ENCODE results near the gene LRRC38. TPM values are rescaled to one million over a fixed set of nuclear protein-coding genes. Genes with fewer than 3 reads are reported as not detected.

LRRC38 gene
- total and polyA plus RNA-seq, 12 donors, result 0.15 to 6.7 (median 0.96) TPM; not detected in 2

DNA sequence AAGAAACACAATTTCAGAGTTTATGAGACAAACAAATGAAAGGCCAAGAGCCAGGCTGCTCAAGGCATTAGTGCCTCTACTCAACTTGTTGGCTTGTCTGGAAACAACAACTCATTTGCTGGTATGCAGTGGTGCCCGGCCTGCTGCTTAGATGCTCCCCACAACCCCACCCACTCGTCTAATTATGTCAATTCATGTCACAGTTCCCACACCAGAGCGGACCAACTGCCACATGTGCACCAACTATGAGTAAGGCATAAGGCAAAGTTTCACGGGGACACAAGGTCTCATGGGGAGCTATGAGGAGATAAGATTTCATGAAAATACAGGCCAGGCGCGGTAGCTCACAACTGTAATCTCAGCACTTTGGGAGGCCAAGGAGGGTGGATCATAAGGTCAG lies 34.5 kb upstream of the LRRC38 start:
- Histone ChIP-seq H3K27ac (no peak overlapping the region), H3K9me3 (no peaks in the 10 kb centered on the region), H3K4me3 (no peak overlapping the region), H3K4me1 (peaks cover 0 to 12% (median 0%) of the 10 kb centered on the region in 9 donors), H3K27me3 (no peaks in the 10 kb centered on the region), H3K36me3 (no peaks in the 10 kb centered on the region)
- ATAC-seq, result no peak
- TF ChIP-seq CTCF (IDR thresholded peaks at IDR 0.05), result no peak
- intact Hi-C loops (cut with DNase I), result loop anchor here in 2 of 10 donors (5.0 to 10.0 kb wide), 2 partner anchors 81 to 83 kb away; no protein-coding TSS in a partner anchor
- WGBS, 2 donors, result 77 to 81% methylated on average over 6 of the region's 6 CpGs
- DNase-seq, result no peak

DNA sequence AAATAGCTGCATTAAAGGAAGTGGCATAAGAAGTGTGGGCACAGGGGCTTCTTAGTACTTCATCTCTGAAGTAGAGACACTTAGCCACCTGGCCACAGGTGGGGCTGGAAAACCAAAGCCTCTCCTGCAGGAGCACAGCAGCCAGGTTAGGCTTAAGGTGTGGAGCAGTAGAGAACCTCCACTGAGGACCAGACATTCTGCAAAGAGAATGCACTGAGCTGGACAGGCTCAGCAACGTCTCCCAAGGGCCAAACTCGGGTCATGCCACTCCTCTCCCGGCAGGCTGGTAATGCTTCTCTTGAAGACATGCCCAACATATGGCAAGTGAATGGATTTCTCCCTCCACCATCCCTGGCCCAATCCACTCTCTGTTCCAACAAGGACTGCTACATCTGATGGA lies 33.0 kb upstream of the LRRC38 start:
- Histone ChIP-seq H3K27me3 (no peaks in the 10 kb centered on the region), H3K4me3 (no peak overlapping the region), H3K36me3 (no peaks in the 10 kb centered on the region), H3K4me1 (peaks cover 0 to 16% (median 0%) of the 10 kb centered on the region in 9 donors), H3K27ac (no peak overlapping the region), H3K9me3 (no peaks in the 10 kb centered on the region)
- no peak for TF ChIP-seq CTCF (IDR thresholded peaks at IDR 0.05)
- intact Hi-C loops (cut with DNase I), result loop anchor here in 2 of 10 donors (5.0 to 10.0 kb wide), 2 partner anchors 79 to 82 kb away; no protein-coding TSS in a partner anchor
- no peak for ATAC-seq
- WGBS, 2 donors, result 62 to 76% methylated on average over 3 of the region's 3 CpGs
- DNase-seq, result no peak

DNA sequence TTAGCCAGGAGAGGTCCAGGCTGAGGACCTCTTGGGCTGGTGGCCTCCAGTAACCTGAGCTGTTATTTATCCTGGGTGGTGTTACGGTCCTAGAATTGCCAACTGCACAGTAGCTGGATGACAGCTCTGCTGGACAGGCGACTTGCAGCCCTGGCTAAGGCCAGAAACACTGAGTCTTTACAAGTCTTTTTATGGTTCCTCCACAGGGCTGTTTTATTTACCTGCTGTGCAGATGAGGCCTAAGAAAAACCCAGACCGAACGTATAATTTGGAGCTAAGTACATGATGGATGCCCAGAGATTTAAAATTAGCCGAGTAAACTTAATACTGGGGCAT lies 30.4 kb upstream of the LRRC38 start:
- Histone ChIP-seq H3K9me3 (no peaks in the 10 kb centered on the region), H3K27ac (peak overlapping the region; percentile 6 to 89 (median 68)), H3K27me3 (peaks cover 0 to 3% (median 0%) of the 10 kb centered on the region in 7 donors), H3K36me3 (no peaks in the 10 kb centered on the region), H3K4me1 (peaks cover 0 to 33% (median 5%) of the 10 kb centered on the region in 9 donors), H3K4me3 (no peak overlapping the region)
- WGBS, 2 donors, result 45 to 54% methylated on average over 5 of the region's 5 CpGs
- DNase-seq, result no peak
- ATAC-seq, result peak in 1 of 8 donors; percentile 5
- intact Hi-C loops (cut with DNase I), result loop anchor here in 2 of 10 donors (2.0 to 10.0 kb wide), 2 partner anchors 75 to 79 kb away; no protein-coding TSS in a partner anchor
- no peak for TF ChIP-seq CTCF (IDR thresholded peaks at IDR 0.05)

- Histone ChIP-seq H3K4me1 (peaks cover 0 to 33% (median 5%) of the 10 kb centered on the region in 9 donors), H3K36me3 (no peaks in the 10 kb centered on the region), H3K27me3 (peaks cover 0 to 3% (median 0%) of the 10 kb centered on the region in 7 donors), H3K27ac (peak overlapping the region; percentile 49 to 89 (median 82)), H3K4me3 (peak overlapping the region in 1 of 10 donors; percentile 11), H3K9me3 (no peaks in the 10 kb centered on the region)
- peak in 8 of 9 donors; percentile 31 to 74 (median 56) for TF ChIP-seq CTCF (IDR thresholded peaks at IDR 0.05)
- WGBS, 2 donors, result 36 to 41% methylated on average over 20 of the region's 20 CpGs
- ATAC-seq, result peak; percentile 62 to 83 (median 76)
- intact Hi-C loops (cut with DNase I), result loop anchor here in 2 of 10 donors (2.0 to 10.0 kb wide), 3 partner anchors 41 to 79 kb away; no protein-coding TSS in a partner anchor
- peak; percentile 67 to 69 for DNase-seq
Measured at GRCh38 chr1:13543451-13544220, 29.8 kb upstream of the LRRC38 start.
